GM18870 (cell line): ENCODE results near the gene DNASE2B.

Experiments used
- ATAC-seq: cut with Tn5 transposase; IDR thresholded peaks from one replicate; pipeline ENCODE4 v1.9.1; 2021; ENCODE audit warnings: moderate library complexity; ENCODE audit not compliant: unreplicated experiment

The DNASE2B gene

DNA sequence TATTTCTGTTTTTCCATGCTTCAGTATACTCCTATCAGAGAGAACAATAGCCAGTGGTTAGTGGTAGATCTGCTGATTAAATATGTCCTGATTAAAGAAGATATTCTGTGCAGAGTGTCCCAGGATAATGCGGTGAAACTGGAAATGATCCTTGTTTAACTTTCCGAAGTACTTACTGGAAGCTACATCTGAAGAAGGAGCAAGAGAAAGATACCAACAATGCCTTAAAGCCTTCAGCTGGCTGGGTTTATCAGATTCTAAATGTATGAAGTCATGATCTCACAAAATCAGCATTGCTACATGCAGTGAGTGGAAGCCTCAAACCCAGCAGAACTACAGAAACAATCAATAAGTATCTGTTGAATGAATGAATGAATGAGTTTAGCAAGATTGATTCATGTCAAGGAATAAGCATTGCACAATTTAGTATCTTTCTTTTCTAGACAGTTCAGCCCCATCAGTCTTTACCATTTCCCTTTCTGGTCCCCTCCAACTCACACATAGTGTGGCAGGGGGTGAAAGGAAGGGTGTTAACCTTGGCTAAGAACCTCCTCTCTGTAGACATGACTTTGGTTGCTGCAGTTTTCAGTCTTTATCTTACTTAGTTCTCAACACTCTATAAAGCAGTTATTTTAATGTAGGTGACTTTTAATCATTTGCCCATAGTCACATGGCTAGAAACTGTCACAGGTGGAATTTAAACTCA is 24.7 kb upstream of the DNASE2B start:
- ATAC-seq, result no peak

DNA sequence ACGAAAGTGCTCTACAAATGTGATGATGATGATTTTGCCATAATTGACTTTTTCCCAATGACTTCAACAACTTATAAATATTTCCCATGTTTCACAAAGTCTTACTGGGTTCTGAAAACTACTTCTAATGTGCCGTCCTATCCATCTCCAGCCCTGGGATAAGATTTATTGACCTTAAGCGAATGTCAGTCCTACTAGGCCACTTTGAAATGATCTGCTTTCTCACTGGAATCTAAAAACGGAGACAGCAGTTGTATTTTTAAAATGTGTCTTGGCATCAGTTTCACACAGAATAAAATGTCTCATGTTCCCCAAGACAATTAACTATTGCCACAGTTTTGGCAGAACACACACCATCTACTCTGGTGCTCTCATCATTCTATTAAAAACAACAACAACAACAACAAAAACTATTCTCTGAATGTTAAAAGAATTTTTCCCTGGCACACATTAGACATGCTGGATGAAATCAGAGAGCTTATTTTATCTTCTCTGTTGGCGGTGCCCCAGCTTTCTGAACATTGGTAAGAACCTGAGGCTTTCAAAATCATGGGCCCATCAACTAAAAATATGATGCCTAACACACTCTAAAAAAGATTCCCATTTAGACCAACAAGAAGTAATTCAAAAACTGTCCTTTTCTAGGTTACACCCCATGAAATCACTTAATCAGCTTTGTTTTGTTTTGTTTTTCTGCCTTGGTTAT is 23.1 kb upstream of the DNASE2B start:
- ATAC-seq, result no peak

DNA sequence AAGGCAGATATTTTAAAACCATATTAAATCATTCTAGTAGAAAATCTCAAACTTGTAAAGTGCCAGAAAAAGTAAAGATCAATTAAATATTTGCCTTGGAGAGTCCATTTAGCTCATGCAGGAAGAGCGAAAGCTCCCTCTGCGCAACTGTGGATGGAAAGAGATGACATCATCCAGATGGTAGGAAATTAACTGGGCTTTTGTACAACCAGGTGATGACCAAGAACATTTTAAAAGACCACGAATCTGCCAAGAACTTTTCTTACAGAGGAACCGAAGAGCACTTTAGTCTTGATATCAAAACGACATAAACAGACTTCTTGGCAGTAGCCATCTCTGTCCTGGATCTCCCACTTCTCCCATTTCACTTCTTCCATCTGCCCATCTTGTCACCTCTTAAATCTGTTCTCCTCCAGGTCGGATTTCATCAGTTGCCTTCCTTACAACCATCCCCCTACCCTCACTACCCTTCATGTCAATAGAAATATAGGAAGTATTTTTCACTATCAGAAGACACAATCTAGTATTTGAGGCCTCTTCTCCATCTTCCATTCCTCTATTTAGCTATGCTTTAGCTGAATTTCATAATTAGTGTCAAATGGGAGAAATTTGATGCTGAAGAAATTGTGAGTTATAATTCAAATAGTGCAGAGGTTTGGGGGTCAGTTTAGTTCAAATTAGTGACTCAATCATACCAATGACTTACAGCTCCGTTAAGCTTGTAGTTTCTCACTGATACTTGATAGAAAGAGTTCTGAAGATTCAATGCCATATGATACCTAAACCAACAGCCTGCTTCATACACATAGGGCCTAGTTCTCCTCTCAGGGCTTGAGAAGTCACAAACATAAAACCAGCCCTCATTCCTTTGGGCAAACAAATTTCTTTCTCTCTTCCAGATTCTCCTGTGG is 22.0 kb upstream of the DNASE2B start:
- ATAC-seq, result no peak

DNA sequence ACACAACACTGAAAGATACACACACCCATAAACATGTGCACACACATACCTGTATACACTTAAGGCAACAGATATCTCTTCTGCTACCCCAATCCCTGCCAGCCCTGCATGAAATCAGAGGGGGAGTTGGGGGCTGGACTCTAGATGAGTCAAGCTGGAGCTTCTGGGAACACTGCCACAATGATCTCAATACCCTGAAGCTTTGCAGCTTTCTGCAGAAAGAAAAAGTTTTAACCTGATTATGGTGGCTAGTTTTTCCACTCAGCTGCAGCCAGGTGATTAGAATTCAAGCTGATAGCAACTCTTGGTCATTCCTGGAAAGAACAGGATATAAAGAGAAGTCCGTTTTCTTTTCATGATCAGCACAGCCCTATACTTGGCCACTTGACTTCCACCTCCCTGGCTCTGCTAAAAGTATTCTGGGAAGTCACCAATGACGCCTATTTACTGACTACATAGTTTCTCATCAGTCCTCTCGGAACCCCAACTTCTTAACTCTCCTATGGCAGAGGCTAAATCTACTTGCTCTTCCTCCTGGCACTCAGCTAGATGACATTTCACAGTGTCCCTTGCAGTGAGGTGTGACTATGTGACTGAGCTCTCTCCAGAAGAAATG is 20.7 kb upstream of the DNASE2B start:
- no peak for ATAC-seq

DNA sequence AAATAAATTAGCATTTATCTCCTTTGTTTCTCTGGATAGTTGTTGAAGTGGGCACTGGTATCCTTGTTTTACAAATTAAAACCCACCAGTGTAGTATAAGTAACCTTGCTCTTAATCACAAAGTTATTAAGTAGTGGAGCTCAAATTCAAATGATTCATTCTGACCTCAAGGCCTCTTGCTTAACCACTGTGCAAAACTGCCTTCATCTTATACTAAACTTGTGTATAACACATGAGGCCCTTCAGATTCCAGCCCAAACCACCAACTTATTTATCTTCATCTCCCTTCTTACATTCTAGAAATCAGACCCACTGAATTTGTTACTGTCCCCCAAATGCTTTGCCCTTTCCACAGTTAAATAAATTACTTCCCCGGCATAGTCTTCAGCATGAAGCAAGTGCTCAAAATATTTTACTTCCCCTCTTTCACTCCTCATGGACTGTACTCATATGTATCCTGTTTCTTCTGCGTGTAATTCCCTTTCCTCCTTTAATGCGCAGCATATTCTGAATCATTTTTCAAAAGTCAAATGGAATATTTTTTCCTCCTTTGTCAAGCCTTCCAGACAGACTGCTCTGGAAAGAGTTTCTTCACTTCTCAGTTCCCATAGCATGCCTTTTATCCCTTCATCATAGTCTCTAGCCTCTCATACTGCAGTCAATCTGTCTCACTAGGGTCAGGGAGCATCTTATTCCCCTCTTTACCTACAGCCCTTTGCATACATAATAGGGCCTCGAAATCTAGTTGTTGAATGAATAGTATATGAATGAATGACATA is 19.0 kb upstream of the DNASE2B start:
- no peak for ATAC-seq

DNA sequence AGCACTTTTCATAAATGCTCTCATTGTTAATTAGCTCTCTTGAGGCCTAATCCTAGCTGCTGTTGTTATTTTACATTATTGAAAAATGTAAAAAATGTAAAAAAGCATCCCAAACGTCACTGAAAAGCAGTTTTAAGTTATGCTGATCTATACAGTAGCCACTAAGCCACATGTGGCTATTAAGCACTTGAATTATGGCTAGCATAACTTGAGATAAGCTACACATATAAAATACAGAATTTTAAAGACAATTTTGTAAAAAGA is 18.4 kb upstream of the DNASE2B start:
- no peak for ATAC-seq

DNA sequence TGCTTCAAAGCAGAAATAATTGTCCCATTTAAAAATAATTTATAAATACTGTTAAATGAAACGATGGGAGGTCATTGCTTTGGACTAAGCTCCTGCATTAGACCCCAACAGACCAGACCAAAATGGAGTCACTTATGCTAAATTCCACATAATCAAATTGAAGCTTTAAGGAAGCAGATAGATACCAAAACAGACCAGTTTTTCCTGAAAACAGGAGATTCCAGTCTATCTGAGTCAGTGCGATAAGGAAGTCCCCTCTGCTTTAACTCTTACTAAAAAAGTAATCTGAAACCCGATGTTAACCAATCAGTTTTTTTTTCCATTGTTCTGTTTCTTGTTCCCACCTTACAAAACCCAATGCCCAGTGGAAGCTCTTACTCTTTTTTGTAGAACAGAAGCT is 16.2 kb upstream of the DNASE2B start:
- no peak for ATAC-seq

DNA sequence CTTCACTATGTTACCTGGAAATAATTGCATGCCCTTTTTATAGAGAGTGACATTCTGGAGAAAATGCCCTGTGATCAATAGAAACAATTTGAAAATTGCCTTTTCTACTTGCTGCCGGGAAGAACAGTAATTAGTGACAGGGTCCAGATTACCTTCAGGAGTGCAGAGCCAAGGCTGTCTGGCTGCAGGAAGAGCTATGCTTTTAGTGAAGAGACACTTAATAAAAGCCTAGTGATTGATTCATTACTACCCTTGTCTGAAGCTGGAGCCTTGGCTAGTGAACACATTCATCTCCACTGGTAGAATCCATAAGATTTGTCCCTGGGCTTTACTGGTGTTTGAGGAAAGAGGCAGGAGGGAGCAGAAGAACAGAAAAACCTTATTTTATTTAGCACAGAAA is 12.9 kb upstream of the DNASE2B start:
- no peak for ATAC-seq

DNA sequence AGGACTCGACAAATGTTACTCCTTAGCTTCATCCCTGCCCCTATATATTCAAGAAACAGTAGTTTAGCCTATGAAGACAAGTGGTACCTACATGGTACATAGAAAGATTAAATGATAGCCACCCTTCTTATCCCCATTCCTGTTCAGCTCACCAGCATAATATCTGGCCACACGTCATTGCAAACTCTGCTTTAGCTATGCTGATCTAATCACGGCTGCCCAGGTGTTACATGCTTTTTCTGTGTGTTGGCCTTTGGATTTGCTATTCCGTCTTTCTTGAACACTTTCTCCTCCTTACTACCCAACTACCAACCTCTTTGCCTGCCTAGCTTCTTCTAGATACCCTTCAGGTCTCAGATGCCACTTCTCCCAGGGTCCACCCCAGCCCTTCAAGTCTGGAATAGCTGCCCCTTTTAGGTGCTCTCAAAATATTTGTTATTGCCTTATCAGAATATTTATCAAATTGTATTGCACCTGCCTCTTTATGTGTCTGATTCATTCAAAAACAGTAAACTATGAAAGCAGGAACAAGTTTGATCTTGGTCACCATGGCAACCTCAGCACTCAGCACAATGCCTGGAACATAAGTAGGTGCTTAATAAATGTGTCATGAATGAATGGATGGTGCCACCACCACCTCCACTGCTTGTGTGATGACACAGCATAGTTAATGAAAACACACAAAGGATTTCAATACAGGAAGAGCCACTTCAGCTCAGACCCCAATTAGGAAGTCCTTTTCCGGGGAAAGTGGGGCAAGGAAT is 11.4 kb upstream of the DNASE2B start:
- no peak for ATAC-seq

DNA sequence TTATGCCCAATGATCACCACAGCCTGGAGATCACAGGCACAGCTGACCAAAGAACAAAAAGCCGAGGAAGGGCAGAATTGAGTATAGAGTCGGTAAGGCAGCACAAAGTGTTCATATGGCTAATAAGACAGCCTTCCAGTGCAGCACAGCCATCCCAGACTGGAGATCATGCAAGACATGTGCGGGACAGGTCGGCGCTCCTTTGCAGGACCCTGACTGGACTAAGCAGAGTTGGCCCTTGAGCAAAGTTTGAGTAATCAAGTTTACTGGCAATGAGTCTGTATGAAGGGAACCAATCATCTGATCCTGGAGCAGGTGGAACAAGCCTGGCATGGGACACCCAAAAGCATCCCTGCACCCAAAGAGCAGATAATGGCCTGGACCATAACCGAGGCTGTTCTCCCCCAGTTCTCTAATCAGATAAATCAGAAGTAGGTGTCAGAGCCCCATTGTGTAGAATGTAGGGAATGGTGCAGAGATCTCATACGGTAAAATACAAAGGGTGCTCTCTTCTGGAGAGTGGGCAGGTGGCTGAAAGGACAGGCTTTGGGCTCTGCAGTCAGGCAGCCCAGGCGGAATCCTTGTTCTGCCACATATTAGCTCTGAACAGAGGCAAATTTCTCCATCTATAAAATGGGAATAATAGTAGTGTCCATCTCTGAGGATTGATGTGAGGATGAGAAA is 10.7 kb upstream of the DNASE2B start:
- no peak for ATAC-seq

DNA sequence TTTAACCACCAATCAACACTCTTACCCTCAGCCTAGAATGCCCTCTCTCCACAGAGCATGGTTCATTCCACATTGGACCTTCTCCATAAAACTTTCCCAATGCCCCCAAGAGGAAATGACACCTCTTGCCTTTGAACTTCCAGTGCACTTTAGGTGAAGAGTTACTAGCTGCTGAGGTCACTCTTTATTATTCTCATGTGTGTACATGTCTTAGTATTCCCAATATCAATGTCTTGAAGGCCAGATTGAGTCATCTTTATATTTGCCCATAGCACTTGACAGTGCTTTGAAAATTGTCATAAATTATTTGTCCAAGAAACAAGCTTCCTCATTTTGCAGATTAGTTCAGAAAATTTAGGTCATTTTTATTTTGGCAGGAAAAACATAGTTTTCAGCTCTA is 8.1 kb upstream of the DNASE2B start:
- no peak for ATAC-seq

DNA sequence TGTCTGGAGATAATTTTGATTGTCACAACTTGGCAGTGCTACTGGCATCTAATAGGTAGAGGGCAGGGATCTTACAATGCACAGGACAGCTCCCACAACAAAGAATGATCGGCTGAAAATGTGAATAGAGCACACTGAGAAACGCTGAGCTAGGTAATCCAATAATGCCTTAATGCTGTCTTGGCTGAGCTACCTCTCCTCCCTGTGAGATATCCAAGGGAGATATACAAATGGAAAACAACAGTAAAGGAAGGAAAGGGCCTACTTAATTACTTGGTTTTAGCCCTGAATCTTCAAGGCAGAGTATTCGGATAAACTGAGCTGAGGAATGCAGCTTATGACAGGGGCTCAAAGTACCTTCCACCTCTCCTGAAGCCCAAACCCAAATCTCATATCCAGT is 2.9 kb downstream of the DNASE2B start:
- ATAC-seq, result no peak

DNA sequence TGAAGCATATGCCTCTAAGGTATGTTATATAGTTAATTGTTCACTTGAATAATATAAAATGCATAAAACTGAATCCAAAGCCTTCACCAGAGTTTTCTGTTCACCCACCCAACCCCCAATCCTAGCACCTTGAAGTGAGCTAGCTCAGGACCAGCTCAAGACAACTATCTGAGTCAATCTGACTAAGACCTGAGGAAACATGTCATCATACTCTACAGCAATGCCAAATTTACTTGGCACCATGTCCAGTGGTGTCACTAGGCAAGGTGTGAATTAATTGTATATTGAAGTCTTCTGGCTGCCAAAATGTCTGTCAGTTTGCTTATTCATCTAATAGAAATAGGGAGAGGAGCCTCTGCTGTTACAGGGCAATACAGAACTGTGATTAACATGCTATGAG is 3.8 kb downstream of the DNASE2B start:
- ATAC-seq, result no peak

DNA sequence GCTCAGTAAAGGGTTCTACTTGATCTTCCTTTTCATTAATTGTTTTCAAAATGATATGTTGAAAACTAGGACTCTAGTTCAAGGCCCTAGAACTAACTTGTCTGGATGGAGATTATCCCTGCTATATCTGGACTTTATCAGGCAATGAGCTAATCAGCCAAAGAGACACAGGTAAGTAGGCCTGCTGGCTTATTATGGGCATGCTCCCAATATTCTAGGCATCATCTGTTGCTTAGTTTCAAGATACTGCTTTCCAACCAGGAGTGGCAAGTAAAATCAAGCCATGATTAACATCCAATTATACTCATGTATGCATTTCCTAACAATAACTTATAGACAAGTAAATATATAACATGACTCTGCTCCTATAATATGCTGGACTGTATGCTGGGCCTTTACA is 4.2 kb downstream of the DNASE2B start:
- no peak for ATAC-seq

DNA sequence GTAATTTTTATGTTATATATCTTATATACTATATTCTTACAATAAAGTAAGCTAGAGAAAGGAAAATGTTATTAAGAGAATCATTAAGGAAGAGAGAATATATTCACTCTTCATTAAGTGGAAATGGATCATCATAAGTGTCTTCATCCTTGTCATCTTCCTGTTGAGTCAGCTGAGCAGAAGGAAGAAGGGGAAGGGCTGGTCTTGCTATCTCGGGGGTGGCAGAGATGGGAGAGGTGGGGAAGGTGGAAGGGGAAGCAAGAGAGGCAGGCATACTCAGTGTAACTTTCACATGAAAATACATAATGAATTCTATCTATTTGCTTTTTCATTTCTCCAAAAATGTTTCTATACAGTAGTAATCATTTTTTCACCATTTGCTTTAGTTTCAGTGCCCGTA is 5.1 kb downstream of the DNASE2B start:
- ATAC-seq, result no peak

DNA sequence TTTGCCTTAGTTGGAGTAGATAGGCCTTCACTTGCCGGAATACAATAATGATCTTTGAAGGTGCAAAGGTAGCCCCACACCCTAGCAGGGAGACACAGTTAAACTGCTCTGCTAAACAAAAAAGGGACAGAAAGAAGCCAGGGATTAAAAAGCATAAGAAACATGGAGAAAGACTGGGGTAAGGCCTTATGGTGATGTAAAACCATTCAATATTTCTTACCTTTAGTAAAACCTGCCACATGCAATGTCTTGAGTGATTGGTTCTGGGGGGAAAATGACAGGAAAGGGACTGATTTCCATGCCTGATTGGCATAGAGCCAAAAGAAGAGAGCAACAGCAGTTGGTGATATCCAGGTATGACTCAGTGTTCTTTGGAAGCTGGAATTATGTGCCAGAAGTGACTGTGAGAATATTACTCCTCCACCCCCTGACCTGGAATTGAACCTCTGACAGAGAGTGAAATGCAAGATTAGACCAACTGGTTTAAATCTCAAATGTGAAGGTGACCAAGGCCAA is 8.1 kb downstream of the DNASE2B start:
- ATAC-seq, result no peak

DNA sequence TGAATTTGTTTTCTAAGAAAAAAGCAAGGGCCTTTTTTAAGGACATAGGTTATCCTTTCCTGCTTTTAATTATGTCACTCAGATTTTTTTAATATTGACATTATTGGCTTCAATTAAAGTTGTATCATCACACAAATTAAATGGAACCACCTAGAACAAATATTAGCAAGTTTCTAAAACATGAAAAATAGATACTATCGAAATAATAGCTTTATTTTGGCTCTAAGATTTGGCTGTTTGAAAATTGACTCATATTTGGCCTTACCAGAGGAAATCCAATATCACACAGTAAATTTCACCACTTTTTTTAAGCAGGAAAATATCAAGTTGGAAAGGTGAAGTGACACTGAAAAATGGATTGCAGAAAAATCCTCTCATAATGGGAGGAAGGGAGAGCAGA is 9.2 kb downstream of the DNASE2B start:
- no peak for ATAC-seq

DNA sequence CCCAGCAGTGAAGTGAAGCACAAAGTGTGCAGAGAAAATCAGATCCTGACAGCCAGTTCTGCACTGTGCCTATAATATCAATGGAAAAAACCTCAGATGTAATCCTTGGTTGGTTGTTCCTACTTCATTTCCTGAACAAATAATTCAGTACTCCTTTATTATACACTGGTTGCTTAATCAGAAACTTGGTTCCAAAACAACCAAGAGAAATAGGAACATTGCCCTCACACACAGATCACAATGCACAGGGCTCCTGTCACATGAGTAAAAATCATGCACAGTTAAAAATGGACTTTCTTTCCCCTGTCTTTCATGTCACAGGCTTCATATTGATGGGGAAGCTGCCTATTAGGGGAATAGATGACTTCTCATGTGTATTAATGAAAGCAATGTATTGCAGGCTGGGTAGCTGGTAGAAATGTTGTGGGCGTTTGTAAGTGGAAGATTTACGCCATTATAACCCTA is 9.7 kb downstream of the DNASE2B start:
- ATAC-seq, result no peak

DNA sequence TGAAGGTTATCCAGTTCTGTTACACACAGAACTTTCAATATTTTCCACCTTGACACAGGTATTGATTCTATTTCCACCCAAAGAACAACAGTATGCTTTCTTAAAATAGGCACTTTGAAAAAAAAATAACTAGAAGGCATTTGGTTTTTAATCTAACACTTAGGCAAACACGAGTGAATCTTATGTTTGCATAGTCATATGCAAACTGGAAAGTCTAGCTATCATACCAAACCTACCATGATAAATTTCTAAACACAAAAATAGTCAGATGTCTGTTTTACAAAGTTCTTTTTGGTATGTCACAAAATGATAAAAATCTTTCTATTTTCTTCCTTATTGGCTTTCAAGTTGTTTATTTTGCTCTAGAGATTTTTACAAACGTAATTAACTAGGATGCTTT is 11.6 kb downstream of the DNASE2B start:
- no peak for ATAC-seq
